ENCODE data around the gene ADAM8.

ADAM8 gene

GRCh38 chr10:133257489-133258065 lies 19.1 kb downstream of the ADAM8 start:
- TF ChIP-seq CTCF (IDR thresholded peaks at IDR 0.05; ENCODE audit: control insufficient read depth, extremely low read depth, insufficient read depth): peak; percentile 87
- peak; percentile 33 for DNase-seq (ENCODE audit: low read depth)
- peak overlapping the region; percentile 41 for H3K4me3 ChIP-seq (ENCODE audit: low read depth, low read length)

GRCh38 chr10:133255323-133255722 lies 21.3 kb downstream of the ADAM8 start:
- H3K4me3 ChIP-seq (ENCODE audit: low read depth, low read length): no peak overlapping the region
- no peak for DNase-seq (ENCODE audit: low read depth)
- TF ChIP-seq CTCF (IDR thresholded peaks at IDR 0.05; ENCODE audit: control insufficient read depth, extremely low read depth, insufficient read depth): no peak

DNA sequence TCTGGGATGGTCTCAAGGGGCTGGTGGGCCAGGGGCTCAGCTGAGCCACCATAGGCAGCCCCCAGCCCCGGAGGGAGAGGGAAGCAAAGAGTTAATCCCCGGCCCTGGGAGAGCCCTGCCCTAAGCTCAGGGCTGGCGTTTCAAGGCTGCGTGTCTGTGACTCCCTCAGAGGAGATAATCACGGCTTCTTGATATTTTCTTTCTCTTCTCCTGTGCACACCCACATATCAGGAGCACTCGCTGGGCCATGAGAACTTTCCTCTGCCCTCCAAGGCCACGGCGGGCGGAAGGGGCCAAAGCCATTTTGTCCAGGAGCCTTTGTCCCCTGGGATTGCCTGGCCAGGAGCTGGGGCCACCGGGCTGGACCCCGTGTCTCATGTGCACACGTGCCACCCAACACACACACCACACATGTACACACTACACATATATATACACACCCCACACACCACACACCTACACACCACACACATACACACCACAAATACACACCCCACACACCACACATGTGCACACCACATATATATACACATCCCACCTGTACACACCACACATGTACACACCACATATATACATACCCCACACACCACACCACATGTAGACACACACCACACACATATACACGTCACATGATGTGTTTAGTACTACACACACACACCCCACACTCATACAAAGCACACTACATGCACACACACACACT lies 22.1 kb downstream of the ADAM8 start:
- H3K4me3 ChIP-seq (ENCODE audit: low read depth, low read length): no peak overlapping the region
- TF ChIP-seq CTCF (IDR thresholded peaks at IDR 0.05; ENCODE audit: control insufficient read depth, extremely low read depth, insufficient read depth): no peak
- no peak for DNase-seq (ENCODE audit: low read depth)

DNA sequence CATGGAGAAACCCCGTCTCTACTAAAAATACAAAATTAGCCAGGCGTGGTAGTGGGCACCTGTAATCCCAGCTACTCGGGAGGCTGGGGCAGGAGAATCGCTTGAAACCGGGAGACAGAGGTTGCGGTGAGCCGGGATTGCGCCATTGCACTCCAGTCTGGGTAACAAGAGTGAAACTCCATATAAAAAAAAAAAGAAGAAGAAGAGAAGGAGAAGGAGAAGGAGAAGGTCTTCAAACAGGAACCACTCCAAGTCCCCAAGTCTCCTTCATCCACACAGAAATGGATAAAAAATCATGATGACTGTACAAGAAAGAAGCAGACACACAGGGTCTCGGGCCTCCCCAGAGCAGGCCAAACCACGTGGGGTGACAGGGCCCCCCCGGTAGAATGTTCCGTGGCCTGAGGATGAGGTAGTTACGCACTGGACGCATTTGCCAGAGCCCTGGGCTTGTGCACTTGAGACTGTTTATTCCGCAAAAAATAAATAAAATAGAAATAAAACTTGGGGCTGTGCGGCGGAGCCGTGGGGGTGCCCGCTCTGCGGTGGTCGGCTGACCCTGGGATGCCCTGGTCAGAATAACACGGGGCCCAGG lies 23.2 kb downstream of the ADAM8 start:
- no peak for TF ChIP-seq CTCF (IDR thresholded peaks at IDR 0.05; ENCODE audit: control insufficient read depth, extremely low read depth, insufficient read depth)
- DNase-seq (ENCODE audit: low read depth): no peak
- H3K4me3 ChIP-seq (ENCODE audit: low read depth, low read length): no peak overlapping the region

- no peak overlapping the region for H3K4me3 ChIP-seq (ENCODE audit: low read depth, low read length)
- no peak for DNase-seq (ENCODE audit: low read depth)
- no peak for TF ChIP-seq CTCF (IDR thresholded peaks at IDR 0.05; ENCODE audit: control insufficient read depth, extremely low read depth, insufficient read depth)
These were observed 24.5 kb downstream of the ADAM8 start for GRCh38 chr10:133252223-133252552.

GRCh38 chr10:133251388-133252222 lies 25.1 kb downstream of the ADAM8 start:
- no peak for TF ChIP-seq CTCF (IDR thresholded peaks at IDR 0.05; ENCODE audit: control insufficient read depth, extremely low read depth, insufficient read depth)
- H3K4me3 ChIP-seq (ENCODE audit: low read depth, low read length): no peak overlapping the region
- no peak for DNase-seq (ENCODE audit: low read depth)
